Spleen (tissue), 11 donors: ENCODE results near the gene KMT2B. TPM values are rescaled to one million over a fixed set of nuclear protein-coding genes. Genes with fewer than 3 reads are reported as not detected.

Experiments
- DNase-seq: peaks from one replicate; pipeline ENCODE4 v3.0.0-alpha.2; 2020
- H3K27ac ChIP-seq, 8 donors: fragments of 200-600 bp; sonication (generic) in 7 of 8; 1 replicate in 4 of 8; 2 replicates in 4 of 8; pipeline versions ENCODE4 v1.5.0 to v1.8.0; 2016 to 2021; ENCODE audit warnings: inconsistent platforms in 4 of 8, mild to moderate bottlenecking in 4 of 8, moderate library complexity in 1 of 8
- H3K27me3 ChIP-seq, 7 donors: fragments of 200-600 bp; sonication (generic) in 6 of 7; replicated peaks in 1 of 7; 1 replicate in 4 of 7; 2 replicates in 3 of 7; pipeline versions ENCODE4 v1.5.0 to v1.8.0; 2016 to 2021; ENCODE audit warnings: inconsistent platforms in 3 of 7, mild to moderate bottlenecking in 1 of 7
- H3K36me3 ChIP-seq, 6 donors: fragments of 200-600 bp; sonication (generic) in 5 of 6; 1 replicate in 4 of 6; 2 replicates in 2 of 6; pipeline versions ENCODE4 v1.5.0 to v1.8.0; 2016 to 2021; ENCODE audit warnings: inconsistent platforms in 2 of 6
- H3K4me1 ChIP-seq, 6 donors: fragments of 200-600 bp; sonication (generic) in 5 of 6; 1 replicate in 3 of 6; 2 replicates in 3 of 6; pipeline versions ENCODE4 v1.5.0 to v1.8.0; 2016 to 2021; ENCODE audit warnings: inconsistent platforms in 3 of 6
- H3K4me3 ChIP-seq, 8 donors: fragments of 200-600 bp; sonication (generic) in 7 of 8; 1 replicate in 4 of 8; 2 replicates in 4 of 8; pipeline versions ENCODE4 v1.5.0 to v1.8.0; 2016 to 2021; ENCODE audit warnings: inconsistent platforms in 4 of 8, mild to moderate bottlenecking in 4 of 8, moderate library complexity in 2 of 8
- H3K9me3 ChIP-seq, 8 donors: fragments of 200-600 bp; sonication (generic) in 7 of 8; 1 replicate in 4 of 8; 2 replicates in 4 of 8; pipeline versions ENCODE4 v1.5.0 to v1.8.0; 2016 to 2021; ENCODE audit warnings: inconsistent platforms in 4 of 8
- CTCF ChIP-seq, 11 experiments: fragments of 200-600 bp in 7 of 11; fragments of 450-650 bp in 4 of 11; sonication (generic) in 4 of 11; IDR thresholded peaks in 8 of 11; conservative IDR thresholded peaks in 3 of 11; 1 replicate in 7 of 11; 2 replicates in 4 of 11; pipeline versions ENCODE4 v1.4.0 to v1.8.0; 2016 to 2021; ENCODE audit warnings: antibody characterized with exemption in 11 of 11, inconsistent platforms in 4 of 11, mild to moderate bottlenecking in 1 of 11
- POLR2A ChIP-seq, 3 donors: fragments of 450-650 bp; IDR thresholded peaks; one replicate each; pipeline ENCODE4 v1.5.1; 2017; ENCODE audit warnings: antibody characterized with exemption in 3 of 3, mild to moderate bottlenecking in 1 of 3
- POLR2AphosphoS5 ChIP-seq, 3 donors: sonication (generic); formaldehyde crosslinking; IDR thresholded peaks; one replicate each; pipeline ENCODE4 v1.5.1; 2017; ENCODE audit warnings: antibody characterized with exemption in 3 of 3
- WGBS, 5 donors: extraction: QIAGEN DNeasy Blood & Tissue Kit in 3 of 5; methylation state at CpG; one replicate each; pipeline versions ENCODE4 v1.1.5 to v1.1.7; 2013 to 2018; 5-methylcytosine and 5-hydroxymethylcytosine counted together
- intact Hi-C: fragments of 100-400 bp; cut with DNase I; formaldehyde crosslinking; loops from one replicate; pipeline ENCODE4 v1.15.0; 2023; ENCODE audit warnings: low total_unique reads
- polyA plus RNA-seq, 3 donors: library from polyadenylated mRNA; stranded (reverse); fragments of 200-250 nt; gene quantifications; one replicate each; pipeline ENCODE4 v1.2.1, GENCODE V29; 2013
- total RNA-seq, 7 donors: library from RNA; depleted of rRNA in 3 of 7; stranded (reverse); fragments of >200 nt in 3 of 7; fragmentation: NEBNext Ultra II Directional in 4 of 7; extraction: Animal tissue kit (Norgen Biotek cat#: 25700) in 4 of 7; gene quantifications; one replicate each; pipeline versions ENCODE4 v1.1.0 to v1.2.1, GENCODE V29; 2016 to 2021
- donor health status: healthy with polysubstance abuse.
- donor health status: DM: no; HTN: no; CAD: no; lungs with moderate emphysema.
- donor health status: DM: no; HTN: no; CAD: no.
- donor health status: Bipolar disorder and iron deficiency.
- donor health status: healthy.
- donor health status: DM: no; HTN: no; CAD: no.
- donor health status: DM: yes; HTN: yes; CAD: no.

KMT2B gene
- total and polyA plus RNA-seq, 10 donors, result 17.6 to 58.2 (median 45.8) TPM

- H3K36me3 ChIP-seq, result no peaks in the 10 kb centered on the region
- no peaks in the 10 kb centered on the region for H3K27me3 ChIP-seq
- peak overlapping the region in 1 of 8 donors; percentile 17 for H3K4me3 ChIP-seq
- intact Hi-C loops, result loop anchor here (10.0 kb wide), 1 partner anchor 156 kb away; no protein-coding TSS in a partner anchor
- H3K4me1 ChIP-seq, result peaks cover 13 to 61% (median 51%) of the 10 kb centered on the region in 6 donors
- no peak for DNase-seq
- H3K27ac ChIP-seq, result peak overlapping the region in 5 of 8 donors; percentile 7 to 97 (median 80)
- H3K9me3 ChIP-seq, result no peaks in the 10 kb centered on the region
- 45 to 67% (median 64%) methylated on average over 13 of the region's 13 CpGs for WGBS, 5 donors
- TF ChIP-seq CTCF (IDR thresholded peaks at IDR 0.05 in 8 of 11, conservative IDR thresholded peaks at IDR 0.05 in 3 of 11) (no peak), POLR2A (IDR thresholded peaks at IDR 0.05) (no peak), POLR2AphosphoS5 (IDR thresholded peaks at IDR 0.05) (no peak)
These were observed 6.7 kb upstream of the KMT2B start for GRCh38 chr19:35710784-35711723.

GRCh38 chr19:35712567-35713505, 5.0 kb upstream of the KMT2B start:
- no peak for DNase-seq
- 52 to 69% (median 65%) methylated on average over 10 to 11 of the region's 11 CpGs for WGBS, 5 donors
- no peak for TF ChIP-seq CTCF (IDR thresholded peaks at IDR 0.05 in 8 of 11, conservative IDR thresholded peaks at IDR 0.05 in 3 of 11)
- TF ChIP-seq POLR2AphosphoS5 (IDR thresholded peaks at IDR 0.05), result peak in 1 of 3 donors; percentile 54
- H3K36me3 ChIP-seq, result no peaks in the 10 kb centered on the region
- peak overlapping the region in 6 of 8 donors; percentile 21 to 97 (median 72) for H3K27ac ChIP-seq
- H3K4me1 ChIP-seq, result peaks cover 17 to 72% (median 56%) of the 10 kb centered on the region in 6 donors
- intact Hi-C loops, result loop anchor here (10.0 kb wide), 1 partner anchor 158 kb away; no protein-coding TSS in a partner anchor
- no peaks in the 10 kb centered on the region for H3K9me3 ChIP-seq
- peak overlapping the region in 3 of 8 donors; percentile 21 to 87 (median 31) for H3K4me3 ChIP-seq
- H3K27me3 ChIP-seq, result no peaks in the 10 kb centered on the region

GRCh38 chr19:35713506-35713850, 4.3 kb upstream of the KMT2B start:
- TF ChIP-seq POLR2AphosphoS5 (IDR thresholded peaks at IDR 0.05) (peak in 1 of 3 donors; percentile 0), CTCF (IDR thresholded peaks at IDR 0.05 in 8 of 11, conservative IDR thresholded peaks at IDR 0.05 in 3 of 11) (no peak)
- DNase-seq, result no peak
- Histone ChIP-seq H3K36me3 (no peaks in the 10 kb centered on the region), H3K27me3 (no peaks in the 10 kb centered on the region), H3K27ac (peak overlapping the region in 6 of 8 donors; percentile 21 to 97 (median 72)), H3K9me3 (no peaks in the 10 kb centered on the region), H3K4me1 (peaks cover 17 to 74% (median 58%) of the 10 kb centered on the region in 6 donors), H3K4me3 (peak overlapping the region in 3 of 8 donors; percentile 21 to 87 (median 31))
- intact Hi-C loops, result loop anchor here (10.0 kb wide), 1 partner anchor 159 kb away; no protein-coding TSS in a partner anchor
- WGBS, 5 donors, result 50 to 68% (median 62%) methylated on average over 2 of the region's 2 CpGs
